Activated CD8-positive, alpha-beta memory T cell treated with anti-CD3 and anti-CD28 coated beads, Interleukin-2, amount 50 U/mL, for 48 hours (primary cell): ENCODE measurements around the gene MATN1.
"Not testable (repeated sequence)": the region's sequence is repeated elsewhere in the genome, so short reads cannot be mapped to it uniquely, and the experiment has no call there.

ENCODE experiments used
- DNase-seq: peaks from one replicate; pipeline ENCODE4 v3.0.0-alpha.2; 2020

Gene MATN1

GRCh38 chr1:30693822-30694221 is 29.6 kb downstream of the MATN1 start:
- no peak for DNase-seq

GRCh38 chr1:30693366-30693765 is 30.0 kb downstream of the MATN1 start:
- no peak for DNase-seq

GRCh38 chr1:30692948-30693301 is 30.5 kb downstream of the MATN1 start:
- DNase-seq: no peak

GRCh38 chr1:30692201-30692947 is 31.0 kb downstream of the MATN1 start:
- no peak for DNase-seq

- DNase-seq: no peak
Observed at GRCh38 chr1:30691480-30691879, 31.9 kb downstream of the MATN1 start.

GRCh38 chr1:30689901-30690645 is 33.3 kb downstream of the MATN1 start:
- no peak for DNase-seq

GRCh38 chr1:30688920-30689794 is 34.2 kb downstream of the MATN1 start:
- no peak for DNase-seq

- DNase-seq: not testable (repeated sequence)
Observed at GRCh38 chr1:30688516-30688915, 34.9 kb downstream of the MATN1 start.

GRCh38 chr1:30687886-30688285 is 35.5 kb downstream of the MATN1 start:
- DNase-seq: no peak

GRCh38 chr1:30686236-30686935 is 37.0 kb downstream of the MATN1 start:
- no peak for DNase-seq

GRCh38 chr1:30685796-30686165 is 37.6 kb downstream of the MATN1 start:
- DNase-seq: no peak

GRCh38 chr1:30684881-30685795 is 38.2 kb downstream of the MATN1 start:
- no peak for DNase-seq

- no peak for DNase-seq
Observed at GRCh38 chr1:30684259-30684658, 39.1 kb downstream of the MATN1 start.

- DNase-seq: no peak
Observed at GRCh38 chr1:30683699-30684098, 39.7 kb downstream of the MATN1 start.

GRCh38 chr1:30682396-30683275 is 40.7 kb downstream of the MATN1 start:
- no peak for DNase-seq

GRCh38 chr1:30681782-30682181 is 41.6 kb downstream of the MATN1 start:
- DNase-seq: no peak

GRCh38 chr1:30680879-30681278 is 42.5 kb downstream of the MATN1 start:
- no peak for DNase-seq

GRCh38 chr1:30680429-30680828 is 43.0 kb downstream of the MATN1 start:
- DNase-seq: no peak

GRCh38 chr1:30679976-30680305 is 43.4 kb downstream of the MATN1 start:
- DNase-seq: no peak

- DNase-seq: no peak
Observed at GRCh38 chr1:30679201-30679975, 44.0 kb downstream of the MATN1 start.
